K562 (cell line): ENCODE results near the gene NAXE. TPM values are rescaled to one million over a fixed set of nuclear protein-coding genes. Genes with fewer than 3 reads are reported as not detected.
A peak's percentile ranks its signal among the peaks of the same experiment; 100 is the strongest.

Source experiments
- ATAC-seq: fragments of 200-7000 bp; cut with Tn5 transposase; 3 replicates; pipeline ENCODE4 v1.9.1; 2020; ENCODE audit warnings: moderate library complexity
- BruUV-seq: library from RNA; stranded (reverse); fragments of 400-500 nt; replicated peaks from 2 replicates; lab custom pipeline; 2021; lab: Mats Ljungman, UMichigan
- CTCF ChIA-PET: fragments of 300-600 bp; formaldehyde crosslinking; extraction: SDS; loops from one replicate; lab custom pipeline; 2021; ENCODE audit warnings: low intra/inter-chr PET ratio; lab: Yijun Ruan, JAX
- POLR2A ChIA-PET: fragments of 300-600, 350-650 bp; sonication (Branson Sonifier 250); formaldehyde crosslinking; extraction: SDS; loops from one replicate; lab custom pipeline; 2021; ENCODE audit warnings: antibody characterized with exemption, inconsistent platforms; lab: Yijun Ruan, JAX
- DNase-seq, 4 experiments: peaks; one replicate each; pipeline versions ENCODE4 v3.0.0 to v3.0.0-alpha.2; 2011 to 2018; ENCODE audit warnings: low spot score in 3 of 4, mixed read lengths in 3 of 4; ENCODE audit errors: extremely low read depth in 1 of 4
- FAIRE-seq: peaks from 2 replicates; lab custom pipeline; 2011; peaks lifted over from hg19 to GRCh38; lab: Jason Lieb, UNC
- H2AFZ ChIP-seq: 2 replicates; pipeline ENCODE4 v1.6.0; 2011; ENCODE audit warnings: low read depth, low read length, control low read depth, inconsistent platforms
- H3K27ac ChIP-seq: fragments of 200-600 bp; 3 replicates; pipeline ENCODE4 v1.8.0; 2011; ENCODE audit warnings: low read depth, mild to moderate bottlenecking, control low read depth, inconsistent platforms, low read length, moderate library complexity, mixed read lengths; ENCODE audit errors: extremely low read depth
- H3K27me3 ChIP-seq, 2 experiments: fragments of 300-600 bp in 1 of 2; 2 replicates in 1 of 2; 3 replicates in 1 of 2; pipeline versions ENCODE4 v1.6.0 to v1.8.0; 2011; ENCODE audit warnings: inconsistent platforms in 2 of 2, low read length in 2 of 2, mild to moderate bottlenecking in 1 of 2, mixed read lengths in 1 of 2, moderate library complexity in 1 of 2; ENCODE audit not compliant: control insufficient read depth in 2 of 2, insufficient read depth in 2 of 2
- H3K36me3 ChIP-seq: fragments of 300-600 bp; 3 replicates; pipeline ENCODE4 v1.8.0; 2011; ENCODE audit warnings: mild to moderate bottlenecking, low read length, inconsistent platforms; ENCODE audit not compliant: control insufficient read depth, insufficient read depth
- H3K4me1 ChIP-seq, 2 experiments: fragments of 200-600 bp in 1 of 2; replicated peaks in 1 of 2; 2 replicates in 1 of 2; 3 replicates in 1 of 2; pipeline versions ENCODE4 v1.5.1 to v1.8.0; 2011; ENCODE audit warnings: inconsistent platforms in 2 of 2, low read length in 2 of 2, mild to moderate bottlenecking in 1 of 2, mixed read lengths in 1 of 2, moderate library complexity in 1 of 2; ENCODE audit not compliant: control insufficient read depth in 2 of 2, insufficient read depth in 2 of 2
- H3K4me2 ChIP-seq: 2 replicates; pipeline ENCODE4 v1.6.1; 2011; ENCODE audit warnings: low read length, control low read depth, inconsistent platforms, mixed read lengths; ENCODE audit not compliant: insufficient read depth
- H3K4me3 ChIP-seq: fragments of 200-600 bp; sonication (generic), shearing (Covaris generic); 2 replicates; pipeline ENCODE4 v1.5.1; 2016; ENCODE audit warnings: control low read depth, inconsistent platforms
- H3K79me2 ChIP-seq: fragments of 200-600 bp; 3 replicates; pipeline ENCODE4 v1.8.0; 2011; ENCODE audit warnings: low read length, inconsistent platforms; ENCODE audit not compliant: control insufficient read depth, insufficient read depth
- H3K9ac ChIP-seq, 2 experiments: 2 replicates each; pipeline versions ENCODE4 v1.6.0 to v1.6.1; 2011; ENCODE audit warnings: low read depth in 2 of 2, low read length in 2 of 2, control low read depth in 1 of 2, inconsistent platforms in 1 of 2, mild to moderate bottlenecking in 1 of 2, mixed read lengths in 1 of 2; ENCODE audit not compliant: insufficient read depth in 1 of 2
- H3K9me1 ChIP-seq: one replicate; pipeline ENCODE4 v1.6.0; 2011; ENCODE audit warnings: inconsistent platforms, mild to moderate bottlenecking, low read length, moderate library complexity; ENCODE audit not compliant: control insufficient read depth, insufficient read depth
- H3K9me3 ChIP-seq: replicated peaks from 2 replicates; pipeline ENCODE4 v1.5.1; 2011; ENCODE audit warnings: low read depth, low read length, inconsistent platforms; ENCODE audit not compliant: control insufficient read depth, insufficient read depth
- H4K20me1 ChIP-seq: replicated peaks from 2 replicates; pipeline ENCODE4 v1.6.1; 2011; ENCODE audit warnings: low read length, inconsistent platforms, mixed read lengths; ENCODE audit not compliant: control insufficient read depth, insufficient read depth
- E2F1 ChIP-seq: sonication (generic); formaldehyde crosslinking; IDR thresholded peaks from 2 replicates; pipeline ENCODE4 v1.8.1; 2023; ENCODE audit warnings: mild to moderate bottlenecking, missing genetic modification reagents, moderate library complexity
- NCOA4 ChIP-seq: fragments of 450-650 bp; IDR thresholded peaks from 2 replicates; pipeline ENCODE4 v1.6.1; 2018; ENCODE audit warnings: mild to moderate bottlenecking; ENCODE audit not compliant: partially characterized antibody
- SPI1 ChIP-seq: IDR thresholded peaks from 2 replicates; pipeline ENCODE4 v1.6.1; 2011; ENCODE audit warnings: low read depth, low read length, control low read depth, borderline replicate concordance
- SREBF1 ChIP-seq: fragments of 150-350 bp; IDR thresholded peaks from 2 replicates; pipeline ENCODE4 v1.6.1; 2014; ENCODE audit warnings: antibody characterized with exemption, low read depth, low read length, borderline replicate concordance
- THAP7 ChIP-seq: fragments of 250-450 bp; sonication (Bioruptor Pico); IDR thresholded peaks from 2 replicates; pipeline ENCODE4 v1.5.0; 2021
- ZBTB7A ChIP-seq: IDR thresholded peaks from 2 replicates; pipeline ENCODE4 v1.6.1; 2011; ENCODE audit warnings: low read depth, mild to moderate bottlenecking, low read length, moderate library complexity, borderline replicate concordance; ENCODE audit not compliant: control insufficient read depth
- WGBS: fragments of 100-300 bp; shearing (Covaris generic); methylation state at CpG from one replicate; pipeline ENCODE4 v1.1.6; 2016; ENCODE audit warnings: low coverage, mixed read lengths; ENCODE audit not compliant: insufficient coverage; ENCODE audit errors: missing lambda C conversion rate; 5-methylcytosine and 5-hydroxymethylcytosine counted together
- in situ Hi-C: fragments of 300-500 bp; cut with MboI; formaldehyde crosslinking; loops from 4 replicates; pipeline ENCODE4 v1.15.0; 2018; ENCODE audit warnings: inconsistent platforms, mixed read lengths
- intact Hi-C: fragments of 100-400 bp; cut with micrococcal nuclease; formaldehyde crosslinking; loops from 2 replicates; pipeline ENCODE4 v1.14.2; 2022
- polyA plus RNA-seq, 8 experiments: library from polyadenylated mRNA; depleted of rRNA in 4 of 8; stranded (reverse) in 5 of 8; unstranded in 3 of 8; fragments of >200 nt; fragmentation: Nextera tagmentation in 2 of 8; fragmentation: Illumina TruSeq in 1 of 8; extraction: Ambion mirVana in 2 of 8; extraction: Trizol in 1 of 8; gene quantifications; 2 replicates each; pipeline versions ENCODE4 v1.2.1 to v1.2.3, GENCODE V29; 2011 to 2014; ENCODE audit warnings: inconsistent platforms in 1 of 8, missing spikeins in 1 of 8
- total RNA-seq, 7 experiments: library from RNA; depleted of rRNA in 6 of 7; stranded (reverse); fragments of >200 nt in 6 of 7; fragmentation: Illumina TruSeq in 2 of 7; extraction: Trizol in 2 of 7; gene quantifications; 2 replicates each; pipeline versions ENCODE4 v1.2.1 to v1.2.3, GENCODE V29; 2011 to 2021; ENCODE audit warnings: low replicate concordance in 1 of 7
- TF ChIP-seq, protein P1 (sequence below), 2 experiments: fragments of 150-350 bp in 1 of 2; IDR thresholded peaks; 2 replicates each; pipeline ENCODE4 v1.6.1; 2012 to 2016; ENCODE audit warnings: low read depth in 2 of 2, low read length in 2 of 2, mild to moderate bottlenecking in 1 of 2, moderate library complexity in 1 of 2

The NAXE gene
- total and polyA plus RNA-seq, 9 of the 15 experiments (the other 6 are each of a cell fraction or from before 2014, with no cell fraction given): 27.3 to 137 (median 90.0) TPM

DNA sequence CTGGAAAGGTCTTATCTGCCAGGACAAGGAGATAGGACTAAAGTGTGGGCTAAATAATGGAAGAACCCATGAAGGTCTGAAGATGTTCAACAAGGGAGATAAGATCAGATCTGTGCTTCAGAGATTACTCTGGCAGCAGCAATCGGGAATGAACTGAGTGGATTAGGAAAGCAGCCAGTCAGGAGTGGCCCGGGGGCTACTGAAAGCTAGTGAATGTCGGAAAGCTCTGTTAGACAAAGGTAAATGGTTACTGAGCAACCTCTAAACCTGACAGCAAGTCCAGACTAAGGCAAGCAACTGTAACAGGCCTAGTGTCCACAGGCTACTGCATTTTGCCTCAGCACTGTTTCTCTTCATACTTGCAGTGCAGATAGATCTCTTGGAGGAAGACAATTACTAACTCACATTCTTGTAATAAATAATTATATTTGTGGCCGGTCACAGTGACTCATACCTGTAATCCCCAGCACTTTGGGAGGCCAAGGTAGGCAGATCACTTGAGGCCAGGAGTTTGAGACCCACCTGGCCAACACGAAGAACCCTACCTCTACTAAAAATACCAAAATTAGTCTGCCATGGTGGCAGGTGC, 31.7 kb upstream of the NAXE start (continued):
- no peak for TF ChIP-seq THAP7
- TF ChIP-seq, all 486 proteins: peak for 3

GRCh38 chr1:156560585-156561163, 30.9 kb upstream of the NAXE start:
- H3K9ac ChIP-seq: peak overlapping the region in 1 of 2 experiments; percentile 38; a peak in 1 of 4 replicates
- TF ChIP-seq NCOA4 (no peak), SREBF1 (no peak), SPI1 (0 out of 2 replicates have a peak, but pooled peaks have one; percentile 48), E2F1 (no peak), ZBTB7A (no peak)
- TF ChIP-seq, protein P1, sequence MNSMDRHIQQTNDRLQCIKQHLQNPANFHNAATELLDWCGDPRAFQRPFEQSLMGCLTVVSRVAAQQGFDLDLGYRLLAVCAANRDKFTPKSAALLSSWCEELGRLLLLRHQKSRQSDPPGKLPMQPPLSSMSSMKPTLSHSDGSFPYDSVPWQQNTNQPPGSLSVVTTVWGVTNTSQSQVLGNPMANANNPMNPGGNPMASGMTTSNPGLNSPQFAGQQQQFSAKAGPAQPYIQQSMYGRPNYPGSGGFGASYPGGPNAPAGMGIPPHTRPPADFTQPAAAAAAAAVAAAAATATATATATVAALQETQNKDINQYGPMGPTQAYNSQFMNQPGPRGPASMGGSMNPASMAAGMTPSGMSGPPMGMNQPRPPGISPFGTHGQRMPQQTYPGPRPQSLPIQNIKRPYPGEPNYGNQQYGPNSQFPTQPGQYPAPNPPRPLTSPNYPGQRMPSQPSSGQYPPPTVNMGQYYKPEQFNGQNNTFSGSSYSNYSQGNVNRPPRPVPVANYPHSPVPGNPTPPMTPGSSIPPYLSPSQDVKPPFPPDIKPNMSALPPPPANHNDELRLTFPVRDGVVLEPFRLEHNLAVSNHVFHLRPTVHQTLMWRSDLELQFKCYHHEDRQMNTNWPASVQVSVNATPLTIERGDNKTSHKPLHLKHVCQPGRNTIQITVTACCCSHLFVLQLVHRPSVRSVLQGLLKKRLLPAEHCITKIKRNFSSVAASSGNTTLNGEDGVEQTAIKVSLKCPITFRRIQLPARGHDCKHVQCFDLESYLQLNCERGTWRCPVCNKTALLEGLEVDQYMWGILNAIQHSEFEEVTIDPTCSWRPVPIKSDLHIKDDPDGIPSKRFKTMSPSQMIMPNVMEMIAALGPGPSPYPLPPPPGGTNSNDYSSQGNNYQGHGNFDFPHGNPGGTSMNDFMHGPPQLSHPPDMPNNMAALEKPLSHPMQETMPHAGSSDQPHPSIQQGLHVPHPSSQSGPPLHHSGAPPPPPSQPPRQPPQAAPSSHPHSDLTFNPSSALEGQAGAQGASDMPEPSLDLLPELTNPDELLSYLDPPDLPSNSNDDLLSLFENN (IDR thresholded peaks at IDR 0.05; ENCODE audit: low read depth in 2 of 2, low read length in 2 of 2): no peak
- no peak overlapping the region for H3K4me3 ChIP-seq
- no peak overlapping the region for H2AFZ ChIP-seq
- ChIA-PET CTCF (no interaction called here), POLR2A (interaction anchor here (1.1 to 2.3 kb wide), 3 partner anchors 10 to 28 kb away, joined by 4 to 7 read pairs (median 4); no protein-coding TSS in a partner anchor)
- no peaks in the 10 kb centered on the region; the same call in 1 of the 2 replicates for H4K20me1 ChIP-seq
- H3K27me3 ChIP-seq: no peaks in the 10 kb centered on the region
- H3K4me2 ChIP-seq: no peak overlapping the region
- no peaks in the 10 kb centered on the region for H3K9me3 ChIP-seq
- BruUV-seq: no TSS peak
- H3K36me3 ChIP-seq: peaks cover 45% of the 10 kb centered on the region
- ATAC-seq (peak; percentile 31), FAIRE-seq (no peak), DNase-seq (no peak)
- intact Hi-C loops: no loop called here
- H3K4me1 ChIP-seq: peaks cover 0 to 2% of the 10 kb centered on the region in 2 experiments; a peak in 1 of 5 replicates
- H3K27ac ChIP-seq: no peak overlapping the region
- no peaks in the 10 kb centered on the region for H3K9me1 ChIP-seq
- WGBS: 65% methylated on average over 5 of the region's 5 CpGs
- no peaks in the 10 kb centered on the region for H3K79me2 ChIP-seq
- in situ Hi-C loops: no loop called here
